IPS DF 4.7 (cell line): ENCODE data around the gene LARGE1.

Experiments
- DNase-seq: peaks from one replicate; pipeline ENCODE4 v3.0.0-alpha.2; 2013; ENCODE audit warnings: low spot score; ENCODE audit errors: extremely low read depth

Gene LARGE1

DNA sequence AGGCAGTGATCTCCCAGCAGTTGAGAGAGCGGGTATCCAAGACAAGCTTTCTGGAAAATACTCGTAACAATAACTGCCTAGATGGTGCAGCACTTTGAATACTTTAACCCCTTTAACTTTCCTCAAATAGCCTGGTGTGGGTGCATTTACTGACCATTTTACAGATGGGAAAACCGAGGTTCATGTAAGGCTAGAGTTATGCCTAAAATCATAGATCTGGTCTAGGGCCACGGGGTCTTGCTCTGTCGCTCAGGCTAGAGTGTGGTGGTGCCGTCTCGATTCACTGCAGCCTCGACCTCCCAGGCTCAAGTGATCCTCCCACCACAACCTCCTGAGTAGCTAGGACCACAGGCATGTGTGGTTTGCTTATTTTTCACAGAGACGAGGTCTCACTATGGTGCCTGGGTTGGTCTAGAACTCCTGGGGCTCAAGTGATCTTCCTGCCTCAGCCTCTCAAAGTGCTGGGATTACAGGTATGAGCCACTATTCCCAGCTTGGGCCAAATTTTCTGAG is 592.9 kb downstream of the LARGE1 start:
- DNase-seq: no peak

DNA sequence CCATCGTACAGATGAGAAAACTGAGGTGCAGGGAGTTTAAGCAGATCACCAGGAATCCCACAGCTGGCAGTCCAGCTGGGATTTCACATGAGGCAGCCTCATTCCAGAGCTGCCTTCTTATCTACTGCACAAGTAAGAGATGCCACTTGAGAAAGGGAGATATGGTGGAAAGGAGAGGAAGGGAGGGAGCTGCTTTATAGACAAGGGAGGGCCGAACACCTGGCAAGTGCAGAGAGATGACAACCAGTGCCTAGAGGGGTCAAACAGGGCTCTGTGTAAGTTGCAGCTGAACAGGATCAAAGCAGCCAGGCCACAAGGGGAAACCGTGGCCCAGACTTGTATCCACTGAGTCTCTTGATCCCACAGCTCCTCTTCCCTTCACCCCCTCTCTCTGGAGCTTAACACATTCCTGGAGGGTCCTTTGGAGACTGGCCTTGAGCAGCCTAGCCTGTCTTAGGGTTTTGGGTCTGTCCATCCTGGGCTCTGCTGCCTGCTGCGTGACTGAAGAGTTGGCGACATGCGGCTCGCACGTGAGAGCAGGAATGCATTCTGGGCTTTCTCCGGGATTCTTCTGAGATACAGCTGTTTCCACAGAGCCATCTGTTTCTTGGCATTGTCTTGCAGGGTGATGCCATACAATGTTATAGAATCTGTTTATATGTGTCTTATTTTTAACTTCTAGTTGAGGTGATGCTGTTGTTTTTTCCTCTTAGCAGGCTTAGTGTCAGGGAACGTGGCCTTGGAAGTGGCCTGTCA is 593.6 kb downstream of the LARGE1 start:
- DNase-seq: no peak

DNA sequence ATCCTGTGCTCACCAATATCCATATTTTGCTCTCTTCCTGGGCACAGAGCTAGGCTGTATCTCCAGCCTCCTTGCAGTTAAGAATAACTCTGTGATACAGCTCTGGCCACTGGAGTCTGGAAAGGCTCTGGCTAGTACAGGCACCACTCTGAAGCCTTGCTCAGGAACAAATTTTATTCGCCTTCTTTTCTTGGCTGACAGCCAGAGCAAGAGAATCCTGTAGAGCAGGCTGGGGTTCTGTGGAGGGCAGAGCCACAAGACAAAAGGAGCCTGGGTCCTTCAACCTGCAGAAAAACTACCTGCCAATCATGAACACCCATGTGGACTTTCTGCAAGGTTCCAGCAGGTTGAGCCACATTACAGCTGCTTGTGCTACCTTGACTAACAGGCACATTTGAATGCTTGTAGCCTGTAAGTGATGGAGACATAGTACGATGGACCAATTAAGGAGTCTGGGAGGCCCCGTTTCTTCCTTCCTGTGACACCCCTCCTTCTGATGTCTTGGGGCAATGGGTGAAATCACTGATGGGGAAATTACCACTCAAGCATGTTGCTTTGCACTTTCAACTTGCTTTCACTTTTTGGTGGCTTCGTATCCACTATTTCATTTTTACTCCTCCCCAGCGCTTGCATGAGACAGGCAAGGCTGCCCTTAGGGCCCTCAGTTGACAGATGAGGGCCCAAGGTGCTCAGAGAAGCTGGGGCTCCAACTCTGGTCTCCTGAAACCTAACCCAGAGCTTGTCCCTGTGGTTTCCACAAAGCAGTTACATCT is 594.9 kb downstream of the LARGE1 start:
- no peak for DNase-seq

DNA sequence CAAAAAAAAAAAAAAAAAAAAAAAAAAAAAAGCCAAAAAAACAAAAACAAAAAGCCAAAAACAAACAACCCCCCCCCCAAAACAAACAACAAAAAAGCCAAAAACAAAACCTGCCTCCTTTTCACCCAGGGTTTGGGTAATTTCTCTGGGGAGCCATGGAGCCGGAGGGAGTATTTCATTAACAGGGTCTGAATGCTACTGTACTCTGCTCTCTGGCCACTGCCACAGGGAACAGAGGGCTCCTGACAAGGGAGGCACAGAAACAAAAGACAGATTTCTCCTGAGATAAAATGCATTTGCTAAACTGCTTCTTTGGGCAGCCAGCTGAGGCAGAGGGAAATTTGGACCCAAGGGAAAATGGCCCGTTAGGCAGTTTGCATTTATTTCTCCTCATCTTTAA is 596.0 kb downstream of the LARGE1 start:
- DNase-seq: no peak

DNA sequence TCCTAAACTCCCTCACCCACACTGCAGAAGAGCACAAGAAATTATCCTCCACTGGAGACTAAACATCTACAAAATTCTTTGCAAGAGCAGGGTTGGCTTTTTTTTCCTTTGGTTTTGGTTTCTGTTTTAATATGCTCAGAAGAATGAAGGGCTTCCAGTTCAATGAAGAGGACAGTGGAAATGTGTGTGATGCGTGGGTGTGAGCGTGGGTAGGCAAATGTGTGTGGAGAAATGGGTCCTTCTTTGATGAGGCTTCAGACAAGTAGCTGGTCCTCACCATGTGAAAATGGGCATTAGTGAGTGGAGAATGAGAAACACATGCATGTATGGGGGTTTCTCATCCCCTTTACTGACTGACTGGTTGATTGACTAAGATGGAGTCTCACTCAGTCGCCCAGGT is 598.8 kb downstream of the LARGE1 start:
- DNase-seq: no peak

DNA sequence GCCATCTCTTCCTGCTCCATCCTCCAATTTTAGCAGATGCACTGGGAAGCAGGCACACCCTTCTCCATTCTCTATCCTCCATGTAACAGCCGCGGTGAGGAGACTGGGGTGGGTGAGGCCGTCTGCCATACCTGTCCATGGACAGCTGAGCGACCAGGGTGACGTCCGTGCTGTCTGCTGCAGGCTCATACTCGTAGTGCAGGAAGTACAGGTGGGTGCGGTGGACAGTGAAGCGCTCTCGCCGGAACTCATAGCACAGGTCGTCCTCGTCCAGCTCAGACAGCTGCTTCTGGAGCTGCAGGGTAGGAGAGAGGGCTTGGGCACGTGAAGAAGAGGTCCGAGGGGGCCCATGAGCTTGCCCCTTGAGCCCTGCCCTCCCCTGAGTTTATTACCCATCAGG is 604.3 kb downstream of the LARGE1 start:
- no peak for DNase-seq

DNA sequence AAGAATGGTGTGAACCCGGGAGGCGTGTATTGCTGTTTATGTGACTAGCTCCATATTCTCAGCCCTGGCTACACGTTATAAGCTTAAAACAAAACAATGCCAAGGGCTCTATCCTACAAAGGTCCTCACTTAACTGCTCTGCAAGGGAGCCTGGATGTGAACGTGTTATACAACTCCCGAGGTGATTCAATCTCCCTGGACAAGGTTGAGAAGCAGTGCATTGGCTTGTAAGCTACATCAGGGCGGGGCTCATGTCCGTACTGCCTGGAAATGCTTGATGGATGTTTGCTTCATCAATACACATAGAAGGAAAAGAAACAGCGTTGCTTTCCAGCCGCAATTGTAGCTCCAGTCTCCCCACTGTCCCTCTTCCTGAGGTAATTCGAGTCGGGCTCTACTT is 605.2 kb downstream of the LARGE1 start:
- DNase-seq: no peak

DNA sequence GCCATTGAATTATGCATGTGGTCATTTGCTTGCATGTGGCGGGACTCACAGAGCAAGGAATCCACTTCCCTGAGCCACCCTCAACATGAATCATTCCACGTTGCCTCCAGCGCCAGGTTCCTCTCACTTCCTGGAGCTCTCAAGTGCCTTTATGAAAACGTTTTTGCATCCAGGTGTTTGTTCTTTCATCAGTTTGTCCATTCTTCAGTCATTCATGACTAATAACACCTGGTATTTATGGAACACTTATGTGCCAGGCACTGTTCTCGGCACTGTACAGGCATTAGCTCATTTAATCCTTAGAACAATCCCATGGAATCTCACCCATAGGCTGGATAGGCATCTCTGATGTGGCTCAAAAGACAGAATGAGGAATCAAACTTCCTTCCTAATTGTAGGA is 606.0 kb downstream of the LARGE1 start:
- DNase-seq: no peak

DNA sequence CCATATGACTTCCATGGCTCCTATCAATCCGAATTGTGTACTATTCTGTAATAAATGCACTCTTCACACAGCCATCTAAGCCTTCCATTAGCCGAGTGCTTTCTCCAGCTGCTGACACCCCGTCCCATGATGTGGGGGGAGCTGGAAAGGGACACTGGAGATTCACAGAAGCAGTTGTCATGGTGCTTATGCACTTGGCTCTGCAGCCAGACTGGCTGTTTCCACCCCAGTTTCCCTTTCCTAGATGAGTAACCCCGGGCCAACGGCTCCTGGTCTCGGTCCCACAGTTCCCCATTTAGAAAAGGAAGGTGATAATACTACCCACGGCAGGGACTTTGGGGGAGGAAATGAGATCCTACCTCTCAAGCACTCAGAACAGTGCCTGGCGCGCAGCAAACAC is 617.2 kb downstream of the LARGE1 start:
- no peak for DNase-seq

DNA sequence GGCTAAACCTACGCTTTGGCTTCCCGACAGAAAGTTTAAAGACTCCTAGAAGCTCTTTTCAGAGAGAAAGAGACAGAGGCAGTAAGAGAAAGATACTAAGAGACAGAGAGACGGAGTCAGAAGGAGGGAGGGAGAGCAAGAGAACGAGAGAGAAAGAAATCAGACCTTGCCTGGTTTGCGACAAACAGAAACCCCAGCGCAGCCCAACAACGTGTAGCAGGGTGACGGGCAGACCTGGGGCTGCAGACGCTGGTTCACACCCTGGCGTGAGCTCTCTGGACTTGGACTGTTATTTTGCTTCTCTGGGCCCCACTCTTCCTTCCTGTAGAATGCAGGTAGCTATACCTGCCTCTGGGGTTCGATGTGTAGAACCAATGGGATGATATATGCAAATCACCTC is 617.7 kb downstream of the LARGE1 start:
- no peak for DNase-seq

DNA sequence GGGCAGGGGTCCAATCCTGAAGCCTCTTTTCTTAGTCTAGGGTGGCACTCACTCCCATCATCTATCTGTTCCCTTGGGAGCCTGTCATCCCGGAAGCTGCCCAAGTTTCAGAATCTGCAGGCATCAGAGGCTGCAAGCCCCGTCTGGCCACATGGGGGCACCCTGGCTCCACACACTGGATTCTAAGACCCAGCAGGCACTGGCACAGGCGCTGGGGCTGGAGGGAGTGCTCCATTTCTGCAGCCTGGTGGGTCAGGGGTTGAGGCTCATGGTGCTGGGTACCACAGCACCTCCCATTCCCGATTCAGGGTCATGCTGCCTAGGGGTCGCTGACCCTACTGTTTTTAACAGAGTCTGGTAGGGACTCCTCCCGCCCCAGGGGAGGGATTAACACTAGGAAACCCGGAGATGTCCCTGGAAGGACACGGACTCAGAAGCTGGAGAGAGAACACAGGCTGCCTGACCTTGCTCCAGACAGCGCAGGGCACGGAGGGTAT is 618.2 kb downstream of the LARGE1 start:
- peak; percentile 33 for DNase-seq

DNA sequence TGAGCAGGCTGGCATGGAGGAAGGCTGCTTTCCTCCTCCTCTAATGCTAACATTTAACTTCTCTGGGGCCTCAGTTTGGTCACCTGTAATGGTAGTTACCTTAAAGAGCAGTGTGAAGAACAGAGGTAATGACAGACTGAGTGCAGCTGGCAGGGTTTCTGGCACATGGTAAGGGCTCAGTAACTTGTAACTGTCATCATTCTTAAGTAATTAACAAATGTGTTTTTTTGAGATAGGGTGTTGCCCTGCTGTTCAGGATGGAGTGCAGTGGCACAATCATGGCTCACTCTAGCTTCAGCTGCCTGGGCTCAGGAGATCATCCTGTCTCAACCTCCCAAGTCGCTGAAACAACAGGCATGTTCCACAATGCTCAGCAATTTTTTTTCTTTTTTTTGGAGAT is 620.1 kb downstream of the LARGE1 start:
- DNase-seq: no peak

DNA sequence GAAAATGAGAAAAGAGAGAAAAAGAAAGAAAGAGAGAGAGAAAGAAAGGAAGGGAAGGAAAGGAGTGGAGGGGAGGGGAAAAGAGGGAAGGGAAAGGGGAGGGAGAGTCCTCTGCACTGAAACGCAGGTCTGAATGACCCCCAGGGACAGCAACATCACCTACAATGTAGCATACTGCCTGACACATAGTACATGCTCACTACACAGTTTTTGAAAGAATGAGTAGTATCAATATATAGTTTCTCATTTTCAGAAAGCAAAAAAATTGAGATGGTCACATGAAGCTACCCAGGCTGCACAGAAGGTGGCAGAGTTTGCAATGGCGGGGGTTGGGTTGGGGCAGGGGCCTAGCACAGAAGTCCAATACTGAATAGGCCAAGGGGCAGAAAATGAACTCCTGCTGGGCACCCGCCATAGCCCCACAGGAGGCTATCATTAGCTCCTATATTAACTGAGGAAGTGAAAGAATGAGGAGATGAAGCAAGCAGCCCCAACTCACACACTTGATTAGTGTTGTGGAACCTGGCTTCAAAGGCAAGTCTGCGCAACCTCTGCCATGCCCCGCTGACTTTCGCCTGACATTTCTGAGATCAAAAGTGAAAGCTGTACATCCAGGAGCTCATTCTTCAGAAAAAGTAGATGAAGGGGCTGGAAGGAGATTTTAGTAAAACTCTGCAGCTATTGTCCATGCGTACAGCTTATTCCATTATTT is 620.9 kb downstream of the LARGE1 start:
- no peak for DNase-seq

DNA sequence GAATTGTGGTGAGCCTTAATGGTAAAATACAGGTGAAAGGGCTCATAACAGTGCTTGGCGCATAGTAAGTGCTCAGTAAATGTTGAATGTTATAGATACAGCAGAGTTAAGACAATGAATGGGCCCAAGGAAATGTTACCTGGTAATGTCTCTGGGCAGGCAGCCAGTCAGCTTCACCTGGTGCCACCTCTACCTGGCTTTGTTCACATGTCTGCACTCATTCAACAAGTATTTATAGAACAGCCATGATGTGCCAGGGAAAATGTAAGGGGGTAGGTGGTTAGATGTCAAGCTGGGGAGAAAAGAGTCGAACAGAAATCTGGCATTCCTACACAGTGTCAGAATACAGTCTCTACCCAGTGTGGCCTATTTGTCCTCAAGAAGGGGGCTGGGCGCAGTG is 623.3 kb downstream of the LARGE1 start:
- no peak for DNase-seq

DNA sequence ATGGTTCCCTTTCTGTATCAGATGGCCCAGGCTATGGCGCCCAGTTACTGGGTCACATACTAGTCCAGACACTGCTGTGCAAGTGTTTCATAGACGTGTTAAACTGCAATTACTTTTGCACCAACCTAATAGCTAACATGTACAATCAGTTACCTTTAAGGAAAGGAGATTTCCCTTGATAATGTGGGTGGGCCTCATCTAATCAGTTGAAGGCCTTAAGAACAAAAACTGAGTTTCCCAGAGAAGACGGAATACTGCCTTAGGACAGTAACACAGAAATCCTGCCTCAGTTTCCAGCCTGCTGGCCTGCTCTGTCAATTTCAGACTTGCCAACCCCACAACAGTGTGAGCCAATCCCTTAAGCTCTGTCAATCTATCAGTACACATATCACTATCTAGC is 632.2 kb downstream of the LARGE1 start:
- no peak for DNase-seq

DNA sequence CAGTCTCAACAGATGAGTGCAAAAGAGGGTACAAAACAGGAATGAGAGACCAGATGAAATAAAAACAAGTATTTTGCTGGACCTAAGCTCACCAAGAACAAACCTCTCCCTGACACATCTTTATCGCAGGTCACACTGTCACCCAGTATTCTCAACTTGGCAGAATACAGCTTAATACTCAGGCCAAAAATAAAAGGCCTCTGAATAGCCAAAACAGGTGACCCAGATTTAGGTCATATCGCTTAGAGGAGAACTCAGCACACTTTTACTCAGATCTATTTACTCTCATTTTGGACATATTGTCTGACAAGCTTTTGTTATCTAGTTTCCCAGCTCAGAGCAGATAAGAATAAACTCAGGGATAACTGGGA is 645.2 kb downstream of the LARGE1 start:
- no peak for DNase-seq

DNA sequence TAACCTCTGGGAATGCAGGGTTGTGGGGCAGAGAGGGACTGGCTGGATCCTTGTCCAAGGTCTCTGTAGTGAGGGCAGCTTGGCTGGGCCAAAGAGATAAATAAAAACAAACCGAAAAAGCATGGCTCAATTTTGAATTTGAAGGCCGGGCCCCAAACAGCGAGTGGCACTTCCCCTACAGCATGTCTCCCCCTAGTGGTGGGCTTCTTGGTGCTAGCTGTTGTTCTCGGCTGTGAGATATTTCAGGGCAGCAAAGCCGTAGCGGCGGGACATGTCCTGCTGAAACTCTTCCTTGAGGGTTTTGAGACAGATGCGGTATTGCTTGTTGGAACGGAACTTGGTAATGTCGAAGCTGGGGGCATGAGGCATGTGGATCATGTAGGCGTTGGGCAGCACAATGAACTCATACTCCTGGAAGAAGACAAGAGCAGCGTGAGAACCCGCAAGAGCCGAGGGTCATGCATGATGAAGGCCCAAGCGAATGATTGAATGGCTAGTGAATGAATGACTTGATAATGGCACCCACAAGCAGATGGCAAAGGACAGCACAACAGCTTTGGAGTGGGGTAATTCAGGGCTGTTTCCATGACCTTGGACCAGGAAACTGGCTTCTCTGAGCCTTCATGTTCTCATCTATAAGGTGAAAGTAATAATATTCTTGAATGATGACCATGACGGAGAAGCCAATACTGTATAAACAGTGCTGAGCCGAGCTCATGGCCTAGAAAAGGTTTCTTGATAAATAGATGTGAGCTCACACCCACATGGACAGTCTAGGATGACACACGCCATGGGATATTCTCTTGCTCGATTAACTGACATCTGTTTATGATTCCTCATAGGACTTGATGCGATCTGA is 645.8 kb downstream of the LARGE1 start:
- peak; percentile 9 for DNase-seq

DNA sequence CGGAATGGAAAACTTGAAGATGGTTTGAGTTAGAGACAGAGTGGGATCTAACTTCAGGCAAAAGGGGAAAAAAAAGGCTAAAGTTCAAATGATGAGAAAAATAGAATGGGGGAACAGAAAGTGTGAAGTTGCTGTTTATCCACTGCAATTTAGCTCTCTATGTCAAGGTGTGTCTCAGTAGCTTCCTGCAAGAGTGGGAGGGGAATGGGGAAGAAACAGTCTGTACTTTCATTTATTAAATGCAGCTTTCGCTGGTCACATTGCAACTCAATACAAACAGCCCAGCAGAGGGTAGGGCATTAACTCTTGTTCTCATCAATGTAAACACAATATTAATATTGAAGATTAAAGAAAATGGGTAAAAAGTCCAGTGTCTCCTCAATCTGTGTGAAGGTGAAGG is 647.4 kb downstream of the LARGE1 start:
- DNase-seq: no peak

DNA sequence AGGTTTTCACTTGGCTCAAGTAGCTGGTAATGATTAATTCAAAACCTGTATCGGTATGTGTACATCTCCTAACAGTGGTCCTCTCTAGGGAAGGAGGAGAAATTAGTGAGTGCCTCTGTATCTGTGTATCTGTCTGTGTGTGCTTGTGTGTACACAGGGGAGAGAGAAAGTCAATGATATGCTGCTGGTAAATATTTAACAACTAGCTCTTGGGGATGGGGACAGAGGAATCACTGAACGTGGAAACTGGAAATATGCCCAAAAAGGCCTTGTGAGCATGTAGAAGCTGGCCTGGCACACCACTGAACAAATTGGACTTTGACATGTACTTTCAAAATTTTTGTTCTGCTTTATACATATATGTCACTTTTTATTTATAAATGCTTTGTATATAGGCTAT is 648.1 kb downstream of the LARGE1 start:
- DNase-seq: no peak

DNA sequence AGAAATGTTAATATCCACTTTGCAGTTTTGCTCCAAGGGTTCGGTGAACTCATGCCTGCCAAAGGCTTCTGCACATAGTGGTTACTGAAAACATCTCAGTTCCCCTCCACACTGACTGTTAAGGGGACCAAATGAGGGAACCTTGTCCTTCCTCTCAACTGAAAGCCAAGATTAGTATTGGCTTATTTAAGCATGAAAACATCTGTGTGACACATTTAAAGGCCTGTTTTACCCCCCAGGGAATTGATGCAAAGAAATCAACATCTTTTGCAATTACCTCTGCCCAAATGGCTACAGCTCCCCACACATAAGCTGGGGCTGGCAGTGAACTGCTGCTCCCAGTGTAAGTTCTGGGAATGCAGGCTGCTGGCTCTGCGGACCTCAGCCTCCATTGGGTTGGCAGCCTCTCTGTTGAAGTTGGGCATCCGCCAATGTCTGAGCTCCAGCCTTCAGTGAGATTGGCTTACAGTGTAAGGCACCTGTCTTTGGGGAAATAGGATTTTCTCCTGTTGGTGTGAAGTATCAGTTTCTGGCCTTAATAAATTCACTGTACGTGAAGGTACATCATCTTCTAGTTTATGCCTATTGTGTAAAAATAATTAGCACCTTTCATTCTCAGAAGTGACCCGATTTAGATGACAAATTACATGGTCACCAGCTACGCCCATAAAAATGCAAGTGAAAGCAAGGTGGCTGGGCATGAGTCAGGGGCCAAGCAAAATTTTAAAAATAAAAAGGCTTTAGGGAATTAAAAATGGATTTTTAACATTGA is 648.7 kb downstream of the LARGE1 start:
- no peak for DNase-seq
